OCI-LY7 (cell line): ENCODE results near the gene DXO. TPM values are rescaled to one million over a fixed set of nuclear protein-coding genes. Genes with fewer than 3 reads are reported as not detected.
"Not testable (repeated sequence)": the region's sequence is repeated elsewhere in the genome, so short reads cannot be mapped to it uniquely, and the experiment has no call there.

ENCODE experiments used
- BruUV-seq: library from RNA; stranded (reverse); fragments of 400-500 nt; replicated peaks from 2 replicates; lab custom pipeline; 2021; lab: Mats Ljungman, UMichigan
- CTCF ChIA-PET: fragments of 300-600 bp; sonication (Branson Sonifier 250); formaldehyde crosslinking; loops from one replicate; lab custom pipeline; 2022; ENCODE audit warnings: antibody characterized with exemption; ENCODE audit not compliant: unreplicated experiment; lab: Charles Lee
- POLR2A ChIA-PET: fragments of 300-600 bp; sonication (Branson Sonifier 250); formaldehyde crosslinking; loops from one replicate; lab custom pipeline; 2022; ENCODE audit warnings: antibody characterized with exemption; lab: Charles Lee
- DNase-seq: peaks from one replicate; pipeline ENCODE4 v3.0.0-alpha.2; 2015; ENCODE audit warnings: low spot score
- H2AFZ ChIP-seq: fragments of 200-600 bp; sonication (generic), shearing (Covaris generic); 2 replicates; pipeline ENCODE4 v1.6.1; 2014; ENCODE audit warnings: mild to moderate bottlenecking, antibody characterized with exemption, low read length, moderate library complexity
- H3K27ac ChIP-seq: fragments of 200-600 bp; sonication (generic); 2 replicates; pipeline ENCODE4 v1.5.1; 2014; ENCODE audit warnings: mixed run types, low read depth, mild to moderate bottlenecking, moderate library complexity, low read length, inconsistent platforms; ENCODE audit not compliant: poor library complexity, severe bottlenecking
- H3K36me3 ChIP-seq: fragments of 200-600 bp; sonication (generic); 2 replicates; pipeline ENCODE4 v1.6.1; 2014; ENCODE audit warnings: mild to moderate bottlenecking, antibody characterized with exemption, low read length, moderate library complexity, mixed read lengths; ENCODE audit not compliant: insufficient read depth
- H3K4me1 ChIP-seq: fragments of 200-600 bp; sonication (generic); 2 replicates; pipeline ENCODE4 v1.5.1; 2014; ENCODE audit warnings: mild to moderate bottlenecking, low read length; ENCODE audit not compliant: insufficient read depth, poor library complexity, severe bottlenecking
- H3K4me2 ChIP-seq: fragments of 200-600 bp; sonication (generic); 2 replicates; pipeline ENCODE4 v1.6.1; 2014; ENCODE audit warnings: mild to moderate bottlenecking, low read length
- H3K4me3 ChIP-seq: fragments of 200-600 bp; sonication (generic); 2 replicates; pipeline ENCODE4 v1.5.1; 2014; ENCODE audit warnings: mild to moderate bottlenecking, low read depth, low read length; ENCODE audit not compliant: poor library complexity, severe bottlenecking
- H3K79me2 ChIP-seq: fragments of 200-600 bp; sonication (generic); 2 replicates; pipeline ENCODE4 v1.6.1; 2016; ENCODE audit warnings: low read depth, mild to moderate bottlenecking, low read length, moderate library complexity, mixed read lengths; ENCODE audit not compliant: insufficient read depth
- H3K9me2 ChIP-seq: fragments of 200-600 bp; sonication (generic); 2 replicates; pipeline ENCODE4 v1.6.1; 2016; ENCODE audit warnings: mild to moderate bottlenecking, low read length, mixed read lengths; ENCODE audit not compliant: insufficient read depth
- H3K9me3 ChIP-seq: fragments of 200-600 bp; sonication (generic); 2 replicates; pipeline ENCODE4 v1.6.1; 2014; ENCODE audit warnings: mild to moderate bottlenecking, mixed run types, low read length, mixed read lengths
- H4K20me1 ChIP-seq: fragments of 200-600 bp; sonication (generic); 2 replicates; pipeline ENCODE4 v1.6.1; 2014; ENCODE audit warnings: mild to moderate bottlenecking, antibody characterized with exemption, low read length, moderate library complexity, mixed read lengths; ENCODE audit not compliant: insufficient read depth
- CTCF ChIP-seq: fragments of 200-600 bp; sonication (generic); conservative IDR thresholded peaks from 2 replicates; pipeline ENCODE4 v1.5.1; 2014; ENCODE audit warnings: mild to moderate bottlenecking, antibody characterized with exemption, low read length, moderate library complexity, mixed read lengths
- EZH2phosphoT487 ChIP-seq: fragments of 200-600 bp; sonication (generic); IDR thresholded peaks from 2 replicates; pipeline ENCODE4 v1.6.1; 2018; ENCODE audit warnings: low read depth, borderline replicate concordance, mild to moderate bottlenecking, mixed run types, antibody characterized with exemption, low read length, moderate library complexity, mixed read lengths
- intact Hi-C: fragments of 100-400 bp; cut with micrococcal nuclease; formaldehyde crosslinking; loops from one replicate; pipeline ENCODE4 v1.10.0; 2022; ENCODE audit not compliant: unreplicated experiment
- total RNA-seq, 2 experiments: library from RNA; depleted of rRNA in 1 of 2; stranded (reverse); fragments of >200 nt in 1 of 2; shearing (Covaris generic) in 1 of 2; gene quantifications; 2 replicates each; pipeline ENCODE4 v1.2.3, GENCODE V29; 2014 to 2022

DXO gene
- total RNA-seq, 2 experiments from 2014 or later: 17.5 to 36.5 TPM

- CTCF ChIA-PET: no interaction called here
- H3K4me2 ChIP-seq: no peak overlapping the region
Measured at GRCh38 chr6:31935823-31936222, 36.1 kb downstream of the DXO start.

GRCh38 chr6:31935021-31935420, 36.9 kb downstream of the DXO start:
- Histone ChIP-seq H3K4me2 (no peak overlapping the region), H3K4me3 (no peak overlapping the region), H3K9me2 (no peaks in the 10 kb centered on the region), H3K4me1 (no peaks in the 10 kb centered on the region), H3K36me3 (no peaks in the 10 kb centered on the region), H4K20me1 (no peaks in the 10 kb centered on the region), H3K27ac (no peak overlapping the region), H3K9me3 (no peaks in the 10 kb centered on the region), H3K79me2 (no peaks in the 10 kb centered on the region), H2AFZ (no peak overlapping the region)
- CTCF ChIA-PET: no interaction called here
- TF ChIP-seq CTCF: no peak
- no TSS peak for BruUV-seq
- POLR2A ChIA-PET: interaction anchor here (0.6 kb wide), 1 partner anchor 39 kb away, joined by 5 read pairs; no protein-coding TSS in a partner anchor
- no peak for DNase-seq
- intact Hi-C loops: no loop called here

More at GRCh38 chr6:31935823-31936222, 36.1 kb downstream of the DXO start:
- Histone ChIP-seq H3K79me2 (no peaks in the 10 kb centered on the region), H2AFZ (no peak overlapping the region), H3K4me3 (no peak overlapping the region), H3K9me2 (no peaks in the 10 kb centered on the region), H3K9me3 (no peaks in the 10 kb centered on the region), H3K4me1 (no peaks in the 10 kb centered on the region), H3K36me3 (no peaks in the 10 kb centered on the region), H4K20me1 (no peaks in the 10 kb centered on the region), H3K27ac (no peak overlapping the region)
- TF ChIP-seq CTCF (no peak), EZH2phosphoT487 (no peak)
- intact Hi-C loops: no loop called here
- no peak for DNase-seq
- POLR2A ChIA-PET: no interaction called here
- no TSS peak for BruUV-seq

GRCh38 chr6:31933537-31933936, 38.4 kb downstream of the DXO start:
- ChIA-PET POLR2A (no interaction called here), CTCF (no interaction called here)
- Histone ChIP-seq H3K4me3 (no peak overlapping the region), H3K36me3 (no peaks in the 10 kb centered on the region), H4K20me1 (no peaks in the 10 kb centered on the region), H3K9me2 (no peaks in the 10 kb centered on the region), H3K27ac (no peak overlapping the region), H3K9me3 (no peaks in the 10 kb centered on the region), H3K4me2 (no peak overlapping the region), H3K4me1 (no peaks in the 10 kb centered on the region), H2AFZ (no peak overlapping the region), H3K79me2 (no peaks in the 10 kb centered on the region)
- DNase-seq: no peak
- TF ChIP-seq CTCF (no peak), EZH2phosphoT487 (no peak)
- intact Hi-C loops: no loop called here
- no TSS peak for BruUV-seq

GRCh38 chr6:31932137-31932536, 39.8 kb downstream of the DXO start:
- H3K4me2 ChIP-seq, H3K79me2 ChIP-seq: not testable (repeated sequence)

More at GRCh38 chr6:31932137-31932536, 39.8 kb downstream of the DXO start:
- H3K4me3 ChIP-seq, H3K9me3 ChIP-seq, BruUV-seq, DNase-seq, H3K4me1 ChIP-seq, intact Hi-C loops, H2AFZ ChIP-seq, H3K27ac ChIP-seq, H3K36me3 ChIP-seq, POLR2A ChIA-PET, CTCF ChIA-PET, H4K20me1 ChIP-seq, H3K9me2 ChIP-seq: not testable (repeated sequence)
